Pancreas (tissue), 10 donors: ENCODE data around the gene SCMH1. TPM values are rescaled to one million over a fixed set of nuclear protein-coding genes. Genes with fewer than 3 reads are reported as not detected.
A peak's percentile ranks its signal among the peaks of the same experiment; 100 is the strongest.

Source experiments
- ATAC-seq, 4 donors: fragments of 200-7000 bp; cut with Tn5 transposase; one replicate each; pipeline versions ENCODE4 v1.8.0 to v1.9.1; 2020; ENCODE audit warnings: mild to moderate bottlenecking in 4 of 4, moderate library complexity in 4 of 4
- DNase-seq, 6 donors: peaks; one replicate each; pipeline ENCODE4 v3.0.0-alpha.2; 2020
- FAIRE-seq: peaks from 2 replicates; lab custom pipeline; 2012; peaks lifted over from hg19 to GRCh38; lab: Jason Lieb, UNC
- H3K27ac ChIP-seq, 4 donors: fragments of 200-600 bp; sonication (generic); 1 replicate in 3 of 4; 2 replicates in 1 of 4; pipeline versions ENCODE4 v1.5.0 to v1.8.0; 2020
- H3K27me3 ChIP-seq, 4 donors: fragments of 200-600 bp; one replicate each; pipeline ENCODE4 v1.8.0; 2021
- H3K36me3 ChIP-seq, 3 donors: fragments of 200-600 bp; sonication (generic) in 1 of 3; one replicate each; pipeline versions ENCODE4 v1.5.0 to v1.8.0; 2020 to 2021
- H3K4me1 ChIP-seq, 3 donors: fragments of 200-600 bp; one replicate each; pipeline ENCODE4 v1.8.0; 2021
- H3K4me3 ChIP-seq, 4 donors: fragments of 200-600 bp; sonication (generic) in 2 of 4; one replicate each; pipeline versions ENCODE4 v1.5.0 to v1.8.0; 2020 to 2021
- H3K9me3 ChIP-seq, 4 donors: fragments of 200-600 bp; one replicate each; pipeline ENCODE4 v1.8.0; 2021
- WGBS, 2 donors: extraction: QIAGEN DNeasy Blood & Tissue Kit; methylation state at CpG; one replicate each; pipeline ENCODE4 v1.1.7; 2013; 5-methylcytosine and 5-hydroxymethylcytosine counted together
- intact Hi-C, 3 donors: fragments of 100-400 bp; cut with DNase I; formaldehyde crosslinking; loops; one replicate each; pipeline versions ENCODE4 v1.11.1 to v1.14.2; 2022
- polyA plus RNA-seq, 2 donors: library from polyadenylated mRNA; stranded (reverse); fragments of 200-250 nt; gene quantifications; one replicate each; pipeline ENCODE4 v1.2.3, GENCODE V29; 2013
- total RNA-seq, 6 donors: library from RNA; stranded (reverse); fragmentation: NEBNext Ultra II Directional in 4 of 6; extraction: Animal tissue kit (Norgen Biotek cat#: 25700) in 4 of 6; gene quantifications; one replicate each; pipeline versions ENCODE4 v1.2.1 to v1.2.4, GENCODE V29; 2021 to 2023
- TF ChIP-seq, protein P1 (sequence below), 4 donors: fragments of 200-600 bp; sonication (generic) in 3 of 4; IDR thresholded peaks; one replicate each; pipeline versions ENCODE4 v1.5.0 to v1.8.0; 2021; ENCODE audit warnings: antibody characterized with exemption in 4 of 4
- donor health status: healthy with polysubstance abuse.
- donor health status: DM: no; HTN: no; CAD: no; lungs with moderate emphysema.
- donor health status: DM: no; HTN: no; CAD: no.
- donor health status: control.
- donor health status: control.
- donor health status: Bipolar disorder and iron deficiency.
- donor health status: DM: yes; HTN: yes; CAD: no.
- donor health status: DM: no; HTN: no; CAD: no.
- donor health status: DM: no; HTN: no; CAD: no.
- donor health status: DM: yes; HTN: yes; CAD: no.

SCMH1 gene
- total and polyA plus RNA-seq, 8 donors: 24.5 to 41.9 (median 29.9) TPM

DNA sequence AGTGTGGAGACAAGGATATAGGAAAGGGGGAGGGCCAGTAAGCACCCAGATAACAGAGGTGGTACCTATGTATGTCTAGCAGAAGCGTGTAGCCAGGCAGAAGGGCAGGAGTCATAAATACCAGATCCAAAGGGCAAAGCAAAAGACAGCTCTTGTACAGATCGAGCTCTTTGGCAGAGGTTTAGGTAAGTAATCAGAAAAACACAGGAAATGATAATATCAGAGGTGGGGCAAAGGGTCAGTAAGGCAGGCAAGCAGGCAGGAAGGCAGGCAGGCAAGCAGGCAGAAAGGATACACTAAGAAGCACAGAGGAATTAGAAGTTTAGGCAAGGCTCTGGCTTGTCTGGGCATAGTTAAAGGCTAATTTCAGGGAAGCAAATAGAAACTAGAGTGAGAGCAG lies 197.9 kb downstream of the SCMH1 start:
- intact Hi-C loops: no loop called here
- no peak for DNase-seq

DNA sequence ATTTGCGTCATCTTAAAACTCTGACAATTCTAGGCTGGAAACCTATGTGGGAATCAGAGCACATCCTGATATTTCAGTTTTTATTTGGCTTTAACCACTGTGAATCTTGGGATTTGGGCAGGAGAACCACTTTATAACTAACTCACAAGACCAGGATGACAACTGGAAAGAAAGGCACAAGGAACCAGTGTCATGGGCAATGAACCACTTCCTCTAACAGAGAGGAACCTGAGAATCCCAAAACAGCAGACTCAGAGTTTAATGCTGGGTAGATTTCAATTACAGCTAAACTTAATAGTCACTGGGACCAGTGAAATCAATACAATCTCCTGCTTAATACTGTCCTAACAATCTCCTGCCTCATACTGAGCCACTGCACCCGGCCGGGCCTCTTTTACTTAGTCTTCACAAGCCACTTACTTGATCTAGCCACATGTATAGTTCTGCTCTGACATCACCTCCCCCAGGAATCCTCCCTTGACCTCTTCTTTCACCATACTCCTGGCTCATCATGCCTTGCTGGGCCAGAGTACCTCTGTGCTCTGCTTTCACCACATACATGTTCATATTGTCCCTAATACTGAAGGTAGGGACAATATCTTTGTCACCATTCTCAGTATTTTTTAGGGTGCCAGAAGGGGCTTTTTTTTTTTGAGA lies 200.4 kb downstream of the SCMH1 start:
- ATAC-seq (no peak), FAIRE-seq (no peak), DNase-seq (no peak)
- H3K27ac ChIP-seq: no peak overlapping the region
- TF ChIP-seq, protein P1, sequence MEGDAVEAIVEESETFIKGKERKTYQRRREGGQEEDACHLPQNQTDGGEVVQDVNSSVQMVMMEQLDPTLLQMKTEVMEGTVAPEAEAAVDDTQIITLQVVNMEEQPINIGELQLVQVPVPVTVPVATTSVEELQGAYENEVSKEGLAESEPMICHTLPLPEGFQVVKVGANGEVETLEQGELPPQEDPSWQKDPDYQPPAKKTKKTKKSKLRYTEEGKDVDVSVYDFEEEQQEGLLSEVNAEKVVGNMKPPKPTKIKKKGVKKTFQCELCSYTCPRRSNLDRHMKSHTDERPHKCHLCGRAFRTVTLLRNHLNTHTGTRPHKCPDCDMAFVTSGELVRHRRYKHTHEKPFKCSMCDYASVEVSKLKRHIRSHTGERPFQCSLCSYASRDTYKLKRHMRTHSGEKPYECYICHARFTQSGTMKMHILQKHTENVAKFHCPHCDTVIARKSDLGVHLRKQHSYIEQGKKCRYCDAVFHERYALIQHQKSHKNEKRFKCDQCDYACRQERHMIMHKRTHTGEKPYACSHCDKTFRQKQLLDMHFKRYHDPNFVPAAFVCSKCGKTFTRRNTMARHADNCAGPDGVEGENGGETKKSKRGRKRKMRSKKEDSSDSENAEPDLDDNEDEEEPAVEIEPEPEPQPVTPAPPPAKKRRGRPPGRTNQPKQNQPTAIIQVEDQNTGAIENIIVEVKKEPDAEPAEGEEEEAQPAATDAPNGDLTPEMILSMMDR (IDR thresholded peaks at IDR 0.05): no peak
- no peaks in the 10 kb centered on the region for H3K9me3 ChIP-seq
- 91 to 92% methylated on average over 3 of the region's 3 CpGs for WGBS, 2 donors
- no peaks in the 10 kb centered on the region for H3K27me3 ChIP-seq
- peaks cover 0 to 17% (median 0%) of the 10 kb centered on the region in 3 donors for H3K36me3 ChIP-seq
- intact Hi-C loops: no loop called here
- no peak overlapping the region for H3K4me3 ChIP-seq
- H3K4me1 ChIP-seq: peaks cover 0 to 6% (median 5%) of the 10 kb centered on the region in 3 donors

More for the DNA sequence above, 197.9 kb downstream of the SCMH1 start:
- Histone ChIP-seq H3K4me1 (peaks cover 0 to 6% (median 5%) of the 10 kb centered on the region in 3 donors), H3K27me3 (no peaks in the 10 kb centered on the region), H3K9me3 (no peaks in the 10 kb centered on the region), H3K36me3 (peaks cover 0 to 16% (median 4%) of the 10 kb centered on the region in 3 donors), H3K27ac (peak overlapping the region in 2 of 4 donors; percentile 19 to 79), H3K4me3 (no peak overlapping the region)
- TF ChIP-seq, protein P1 (IDR thresholded peaks at IDR 0.05): no peak
- WGBS, 2 donors: 53 to 59% methylated on average over 2 of the region's 2 CpGs
- FAIRE-seq: no peak
- ATAC-seq: peak in 1 of 4 donors; percentile 13

DNA sequence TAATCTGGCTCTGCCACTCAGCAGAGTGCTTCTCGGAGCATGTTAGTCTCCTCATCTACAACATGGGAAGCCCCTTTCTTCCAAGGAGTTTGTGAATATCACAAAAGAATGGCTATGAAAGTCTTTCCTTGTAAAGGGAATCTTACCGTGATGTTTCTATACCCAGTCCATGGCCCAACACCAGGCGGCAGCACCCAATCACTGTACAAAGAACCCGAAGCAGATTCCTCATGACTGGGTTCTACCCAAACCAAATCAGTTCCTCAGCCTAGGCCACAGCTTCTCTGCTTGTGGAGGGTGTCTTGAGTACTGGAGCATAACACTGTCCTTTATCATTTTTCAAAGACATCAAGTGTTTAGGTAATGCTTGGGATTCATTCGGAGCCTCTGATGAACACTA lies 204.0 kb downstream of the SCMH1 start:
- Histone ChIP-seq H3K27ac (no peak overlapping the region), H3K9me3 (no peaks in the 10 kb centered on the region), H3K36me3 (peaks cover 0 to 47% (median 0%) of the 10 kb centered on the region in 3 donors), H3K27me3 (no peaks in the 10 kb centered on the region), H3K4me3 (no peak overlapping the region), H3K4me1 (no peaks in the 10 kb centered on the region)
- WGBS, 2 donors: 91 to 99% methylated on average over 5 of the region's 5 CpGs
- FAIRE-seq: no peak
- ATAC-seq: no peak
- DNase-seq: no peak
- intact Hi-C loops: no loop called here
- TF ChIP-seq, protein P1 (IDR thresholded peaks at IDR 0.05): no peak

DNA sequence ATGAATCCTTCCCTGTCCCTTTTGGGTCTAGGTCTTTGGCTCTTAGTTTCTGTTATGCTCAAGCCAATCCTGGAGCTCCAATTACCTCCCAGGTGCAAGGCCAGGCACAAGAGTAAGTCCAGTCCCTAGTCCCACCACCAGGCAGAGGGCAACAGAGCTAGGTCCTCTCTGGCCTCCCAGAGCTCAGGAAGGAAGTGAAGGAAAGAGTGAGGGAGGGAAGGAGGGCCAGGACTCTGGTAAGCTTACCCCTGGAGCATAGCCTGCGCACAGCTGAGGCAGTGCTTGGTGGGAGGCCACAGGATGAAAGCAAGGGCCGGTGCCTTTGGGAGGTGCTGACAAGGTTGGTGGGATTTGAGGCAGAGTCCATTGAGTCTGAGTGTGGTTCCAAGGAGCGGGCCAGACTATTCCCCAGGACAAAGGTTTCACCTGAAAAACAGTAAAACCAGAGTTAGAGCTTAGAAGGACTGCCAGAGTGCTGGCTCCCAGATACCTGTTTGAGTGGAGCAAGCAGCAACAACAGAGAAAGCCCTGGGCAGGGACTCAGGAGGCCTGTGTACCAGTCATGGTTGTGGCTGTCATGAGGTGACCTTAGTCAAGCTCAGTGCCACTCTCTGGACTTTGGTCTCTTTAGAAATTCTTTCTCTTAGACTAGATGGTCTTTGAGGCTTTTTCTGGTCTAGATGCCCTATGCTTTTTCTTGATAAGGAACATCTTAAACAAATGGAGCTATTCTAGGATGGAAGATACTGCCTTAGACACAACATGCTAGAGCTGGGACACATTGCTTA lies 204.8 kb downstream of the SCMH1 start:
- FAIRE-seq (no peak), DNase-seq (no peak), ATAC-seq (no peak)
- H3K27ac ChIP-seq: no peak overlapping the region
- WGBS, 2 donors: 94 to 100% methylated on average over 3 of the region's 3 CpGs
- TF ChIP-seq, protein P1 (IDR thresholded peaks at IDR 0.05): no peak
- H3K9me3 ChIP-seq: no peaks in the 10 kb centered on the region
- peaks cover 0 to 50% (median 0%) of the 10 kb centered on the region in 3 donors for H3K36me3 ChIP-seq
- intact Hi-C loops: no loop called here
- no peaks in the 10 kb centered on the region for H3K4me1 ChIP-seq
- no peak overlapping the region for H3K4me3 ChIP-seq
- no peaks in the 10 kb centered on the region for H3K27me3 ChIP-seq
